ENCODE measurements around the gene VAX1.

VAX1 gene

GRCh38 chr10:117163954-117164548 is 26.0 kb upstream of the VAX1 start:
- no peak for DNase-seq

- no peak for DNase-seq
Observed at GRCh38 chr10:117163061-117163953, 25.2 kb upstream of the VAX1 start.

GRCh38 chr10:117162093-117163060 is 24.3 kb upstream of the VAX1 start:
- DNase-seq, result no peak

GRCh38 chr10:117161386-117162033 is 23.4 kb upstream of the VAX1 start:
- no peak for DNase-seq

- DNase-seq, result no peak
Observed at GRCh38 chr10:117160567-117160966, 22.5 kb upstream of the VAX1 start.

- no peak for DNase-seq
Observed at GRCh38 chr10:117159390-117159789, 21.3 kb upstream of the VAX1 start.

GRCh38 chr10:117158297-117158696 is 20.2 kb upstream of the VAX1 start:
- no peak for DNase-seq

GRCh38 chr10:117152668-117153067 is 14.6 kb upstream of the VAX1 start:
- DNase-seq, result no peak

- no peak for DNase-seq
Observed at GRCh38 chr10:117148284-117148683, 10.2 kb upstream of the VAX1 start.

- DNase-seq, result no peak
Observed at GRCh38 chr10:117145019-117145418, 6.9 kb upstream of the VAX1 start.

- no peak for DNase-seq
Observed at GRCh38 chr10:117143103-117143823, 5.2 kb upstream of the VAX1 start.

- no peak for DNase-seq
Observed at GRCh38 chr10:117140525-117140902, 2.4 kb upstream of the VAX1 start.

- DNase-seq, result no peak
Observed at GRCh38 chr10:117139581-117140524, 1.8 kb upstream of the VAX1 start.

- peak; percentile 43 for DNase-seq
Observed at GRCh38 chr10:117138838-117139580, 939 bp upstream of the VAX1 start.

- DNase-seq, result no peak
Observed at GRCh38 chr10:117137031-117137910, 799 bp downstream of the VAX1 start.

- no peak for DNase-seq
Observed at GRCh38 chr10:117136391-117136975, 1.6 kb downstream of the VAX1 start.

- DNase-seq, result no peak
Observed at GRCh38 chr10:117135480-117136140, 2.5 kb downstream of the VAX1 start.

- no peak for DNase-seq
Observed at GRCh38 chr10:117135026-117135372, 3.1 kb downstream of the VAX1 start.
